ENCODE results near the gene SCN4B. TPM values are rescaled to one million over a fixed set of nuclear protein-coding genes. Genes with fewer than 3 reads are reported as not detected.

The SCN4B gene
- total and polyA plus RNA-seq, 8 donors = 0.75 to 3.6 (median 1.6) TPM; not detected in 3

DNA sequence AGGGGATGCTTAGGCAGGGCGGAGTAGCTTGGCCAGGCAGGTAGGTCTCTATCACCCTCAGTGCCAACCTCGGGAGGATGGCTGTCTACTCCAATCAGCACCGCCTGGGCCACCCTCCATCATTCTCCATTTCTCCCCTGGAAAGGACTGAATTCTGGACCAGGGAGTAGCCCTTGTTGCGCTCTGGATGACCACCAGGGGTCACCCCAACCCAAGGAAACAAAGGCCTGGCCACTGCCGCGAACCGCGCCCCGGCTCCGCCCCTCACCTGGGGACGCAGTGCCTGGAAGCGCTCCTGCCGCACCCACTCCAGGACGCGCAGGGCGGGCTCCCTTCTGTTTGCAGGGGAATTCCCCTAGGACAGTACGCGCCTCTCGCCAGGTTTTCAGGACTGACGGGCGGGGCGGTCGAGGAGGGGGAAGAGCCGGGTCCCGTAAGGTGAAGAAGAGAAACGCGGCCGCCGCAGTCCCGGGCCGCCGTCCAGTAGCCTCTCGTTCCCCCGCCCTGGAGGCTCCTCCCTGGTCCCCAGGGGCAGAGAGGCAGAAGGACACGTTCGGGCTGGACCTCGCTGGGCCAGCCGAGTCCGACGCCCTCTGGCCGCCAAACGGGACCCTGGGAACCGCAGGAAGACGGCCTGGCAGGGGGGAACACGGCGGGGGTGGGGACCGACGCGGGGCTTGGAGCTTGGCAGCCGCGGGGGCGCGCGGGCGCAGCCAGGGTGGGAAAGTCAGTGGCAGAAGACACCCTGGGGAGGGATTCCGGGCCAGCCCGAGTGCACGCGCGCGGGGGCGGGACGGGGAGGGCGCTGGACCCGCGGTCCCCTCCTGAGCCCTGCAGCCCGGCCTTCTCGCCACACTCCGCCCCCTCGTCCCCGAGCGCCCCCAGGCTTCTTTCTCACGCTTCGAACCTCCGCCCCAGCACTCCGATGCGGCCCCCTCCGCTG lies 7.1 kb downstream of the SCN4B start:
- Histone ChIP-seq H3K36me3 (no peaks in the 10 kb centered on the region), H3K4me1 (peaks cover 6 to 14% (median 9%) of the 10 kb centered on the region in 4 donors), H3K9me3 (no peaks in the 10 kb centered on the region), H3K4me3 (peak overlapping the region; percentile 57 to 73 (median 64)), H3K27me3 (peaks cover 0 to 63% (median 11%) of the 10 kb centered on the region in 3 donors), H3K27ac (peak overlapping the region; percentile 2 to 54 (median 43))
- TF ChIP-seq EP300 (IDR thresholded peaks at IDR 0.05) (no peak), POLR2A (IDR thresholded peaks at IDR 0.05) (no peak), POLR2AphosphoS5 (IDR thresholded peaks at IDR 0.05) (peak in 1 of 3 donors; percentile 64)
- TF ChIP-seq, protein P1, sequence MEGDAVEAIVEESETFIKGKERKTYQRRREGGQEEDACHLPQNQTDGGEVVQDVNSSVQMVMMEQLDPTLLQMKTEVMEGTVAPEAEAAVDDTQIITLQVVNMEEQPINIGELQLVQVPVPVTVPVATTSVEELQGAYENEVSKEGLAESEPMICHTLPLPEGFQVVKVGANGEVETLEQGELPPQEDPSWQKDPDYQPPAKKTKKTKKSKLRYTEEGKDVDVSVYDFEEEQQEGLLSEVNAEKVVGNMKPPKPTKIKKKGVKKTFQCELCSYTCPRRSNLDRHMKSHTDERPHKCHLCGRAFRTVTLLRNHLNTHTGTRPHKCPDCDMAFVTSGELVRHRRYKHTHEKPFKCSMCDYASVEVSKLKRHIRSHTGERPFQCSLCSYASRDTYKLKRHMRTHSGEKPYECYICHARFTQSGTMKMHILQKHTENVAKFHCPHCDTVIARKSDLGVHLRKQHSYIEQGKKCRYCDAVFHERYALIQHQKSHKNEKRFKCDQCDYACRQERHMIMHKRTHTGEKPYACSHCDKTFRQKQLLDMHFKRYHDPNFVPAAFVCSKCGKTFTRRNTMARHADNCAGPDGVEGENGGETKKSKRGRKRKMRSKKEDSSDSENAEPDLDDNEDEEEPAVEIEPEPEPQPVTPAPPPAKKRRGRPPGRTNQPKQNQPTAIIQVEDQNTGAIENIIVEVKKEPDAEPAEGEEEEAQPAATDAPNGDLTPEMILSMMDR (IDR thresholded peaks at IDR 0.05) = peak in 5 of 7 experiments; percentile 83 to 96 (median 89)
- intact Hi-C loops (cut with DNase I; ENCODE audit: low total_unique reads) = no loop called here
- WGBS, 5 donors = 1 to 3% (median 2%) methylated on average over 43 to 78 of the region's 78 CpGs
- peak; percentile 93 to 95 for DNase-seq

DNA sequence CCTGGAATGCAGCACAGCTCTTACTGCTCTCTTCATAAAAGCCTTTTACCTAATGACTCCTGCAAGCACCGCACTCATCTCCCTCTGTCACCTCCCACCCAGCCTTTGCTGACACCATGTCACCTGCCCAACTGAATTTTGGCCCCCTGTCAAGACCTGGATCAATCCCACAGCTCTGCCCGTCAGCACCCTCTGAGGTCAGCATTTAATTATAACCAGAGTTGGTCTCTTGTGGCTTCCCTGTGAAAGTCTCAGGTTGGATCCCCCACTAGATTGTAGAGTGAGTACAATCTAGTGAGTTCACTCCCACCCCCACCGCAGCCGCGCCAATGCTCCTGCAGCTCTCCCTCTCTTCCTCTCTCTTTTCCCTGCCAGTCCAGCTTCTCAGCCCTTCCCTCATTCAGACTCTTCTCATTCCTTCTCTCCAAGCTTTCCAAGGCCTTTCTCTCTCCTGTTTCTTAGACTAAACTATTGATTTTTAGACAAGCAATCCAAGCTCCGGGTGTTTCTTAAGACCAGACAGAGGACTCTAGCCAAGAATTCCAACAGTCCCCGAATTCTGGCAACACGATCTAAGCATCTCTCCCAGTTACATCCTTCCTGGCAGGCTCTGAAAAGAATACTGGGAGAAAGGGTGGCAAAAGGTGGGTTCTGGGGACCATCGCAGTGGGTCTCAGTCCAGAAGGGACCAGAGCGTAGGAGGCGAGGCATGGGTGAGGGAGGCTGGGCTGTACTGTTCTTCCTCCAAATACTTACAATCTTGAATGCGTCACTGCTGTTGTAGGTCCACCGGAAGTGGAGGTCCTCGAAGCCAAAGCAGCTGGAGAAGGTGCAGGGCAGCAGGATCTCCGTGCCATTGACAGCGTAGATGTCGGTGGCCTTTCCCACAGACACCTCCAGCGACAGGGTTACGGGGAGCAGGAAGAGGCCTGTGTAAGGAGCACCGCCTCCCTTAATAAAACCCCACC lies 8.0 kb downstream of the SCN4B start:
- no peak for DNase-seq
- peaks cover 6 to 14% (median 9%) of the 10 kb centered on the region in 4 donors for H3K4me1 ChIP-seq
- intact Hi-C loops (cut with DNase I; ENCODE audit: low total_unique reads) = no loop called here
- H3K36me3 ChIP-seq = no peaks in the 10 kb centered on the region
- H3K27me3 ChIP-seq = peaks cover 0 to 68% (median 11%) of the 10 kb centered on the region in 3 donors
- peak overlapping the region in 1 of 5 donors; percentile 5 for H3K27ac ChIP-seq
- no peaks in the 10 kb centered on the region for H3K9me3 ChIP-seq
- WGBS, 5 donors = 53 to 59% (median 55%) methylated on average over 18 to 20 of the region's 20 CpGs
- peak overlapping the region in 3 of 4 donors; percentile 58 to 73 (median 71) for H3K4me3 ChIP-seq
- no peak for TF ChIP-seq POLR2AphosphoS5 (IDR thresholded peaks at IDR 0.05)
- TF ChIP-seq, protein P1 (IDR thresholded peaks at IDR 0.05) = no peak
- TF ChIP-seq EP300 (IDR thresholded peaks at IDR 0.05) = no peak
- no peak for TF ChIP-seq POLR2A (IDR thresholded peaks at IDR 0.05)

DNA sequence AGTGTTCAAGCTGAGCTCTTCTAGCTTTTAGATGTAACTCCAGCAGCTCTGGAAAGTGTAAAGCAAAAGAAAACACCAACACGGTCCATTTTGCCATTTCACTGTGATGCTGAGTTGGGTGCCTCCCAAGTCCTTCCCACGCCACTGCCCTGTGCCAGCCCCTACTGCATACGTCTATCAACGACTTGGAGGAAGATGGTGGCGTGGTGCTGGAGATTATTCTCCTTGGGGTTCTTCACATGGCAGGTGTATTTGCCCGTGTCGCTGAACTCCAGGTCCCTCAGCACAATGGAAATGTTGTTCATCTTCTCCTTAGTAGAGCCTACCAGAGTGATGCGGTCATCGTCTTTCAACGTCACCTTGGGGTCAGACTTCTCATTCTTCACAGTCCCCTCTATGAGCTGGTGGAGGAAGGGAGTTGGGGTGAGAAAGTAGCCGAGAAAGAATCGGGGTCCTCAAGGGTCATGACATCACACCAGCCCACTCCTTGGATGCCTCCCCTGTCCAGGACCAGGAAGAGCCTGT lies 8.9 kb downstream of the SCN4B start:
- TF ChIP-seq EP300 (IDR thresholded peaks at IDR 0.05) = no peak
- TF ChIP-seq, protein P1 (IDR thresholded peaks at IDR 0.05) = no peak
- TF ChIP-seq POLR2AphosphoS5 (IDR thresholded peaks at IDR 0.05) = no peak
- Histone ChIP-seq H3K4me1 (peaks cover 6 to 14% (median 9%) of the 10 kb centered on the region in 4 donors), H3K36me3 (no peaks in the 10 kb centered on the region), H3K27me3 (peaks cover 0 to 69% (median 11%) of the 10 kb centered on the region in 3 donors), H3K4me3 (no peak overlapping the region), H3K9me3 (no peaks in the 10 kb centered on the region), H3K27ac (no peak overlapping the region)
- WGBS, 5 donors = 61 to 78% (median 66%) methylated on average over 12 of the region's 12 CpGs
- no peak for DNase-seq
- intact Hi-C loops (cut with DNase I; ENCODE audit: low total_unique reads) = no loop called here

Data from stomach (tissue), 9 donors.